Hepatocyte (in vitro differentiated cells): ENCODE results near the gene HES1.

Experiments
- CTCF ChIP-seq: fragments of 200-600 bp; sonication (generic); IDR thresholded peaks from 2 replicates; pipeline ENCODE4 v1.5.1; 2016; ENCODE audit warnings: antibody characterized with exemption, mild to moderate bottlenecking; ENCODE audit not compliant: poor library complexity
- EZH2 ChIP-seq: fragments of 200-600 bp; sonication (generic); IDR thresholded peaks from 2 replicates; pipeline ENCODE4 v1.6.1; 2016; ENCODE audit warnings: antibody characterized with exemption, mild to moderate bottlenecking, borderline replicate concordance

- TF ChIP-seq CTCF (no peak), EZH2 (no peak)
These were observed 31.8 kb upstream of the HES1 start for GRCh38 chr3:194103983-194104751.
